K562 (cell line): ENCODE data around the gene CYP11A1.

ENCODE experiments used
- EZH2 ChIP-seq: IDR thresholded peaks from 2 replicates; pipeline ENCODE4 v1.6.1; 2012; ENCODE audit warnings: low read depth, mild to moderate bottlenecking, inconsistent platforms, low read length, borderline replicate concordance
- IRF2 ChIP-seq: sonication (generic); formaldehyde crosslinking; IDR thresholded peaks from 2 replicates; pipeline ENCODE4 v1.8.1; 2022; ENCODE audit warnings: mild to moderate bottlenecking, missing genetic modification reagents
- JUN ChIP-seq, 2 experiments: sonication (generic) in 1 of 2; formaldehyde crosslinking in 1 of 2; IDR thresholded peaks; 2 replicates each; pipeline versions ENCODE4 v1.6.1 to v1.8.0; 2012 to 2022; ENCODE audit warnings: borderline replicate concordance in 2 of 2, mild to moderate bottlenecking in 2 of 2, improper control_type of control experiment in 1 of 2, low read depth in 1 of 2, low read length in 1 of 2, missing genetic modification reagents in 1 of 2
- JUND ChIP-seq, 2 experiments: IDR thresholded peaks; 2 replicates in 1 of 2; 3 replicates in 1 of 2; pipeline ENCODE4 v1.6.1; 2011; ENCODE audit warnings: borderline replicate concordance in 2 of 2, low read depth in 2 of 2, low read length in 2 of 2, improper control_type of control experiment in 1 of 2, missing biosample characterization in 1 of 2, missing genetic modification characterization in 1 of 2, missing genetic modification reagents in 1 of 2
- TCF3 ChIP-seq: sonication (generic); formaldehyde crosslinking; IDR thresholded peaks from 2 replicates; pipeline ENCODE4 v1.4.0; 2020; ENCODE audit warnings: mild to moderate bottlenecking, missing genetic modification reagents
- TEAD4 ChIP-seq, 2 experiments: sonication (generic) in 1 of 2; formaldehyde crosslinking in 1 of 2; IDR thresholded peaks; 2 replicates each; pipeline versions ENCODE4 v1.6.1 to v1.8.0; 2012 to 2022; ENCODE audit warnings: borderline replicate concordance in 1 of 2, inconsistent platforms in 1 of 2, low read length in 1 of 2, mild to moderate bottlenecking in 1 of 2, missing genetic modification reagents in 1 of 2

- TF ChIP-seq JUN (IDR thresholded peaks at IDR 0.05; ENCODE audit: borderline replicate concordance, low read depth, low read length) (no peak), JUN (CRISPR knock-in tag; IDR thresholded peaks at IDR 0.05; ENCODE audit: borderline replicate concordance) (no peak), JUND (IDR thresholded peaks at IDR 0.05; ENCODE audit: borderline replicate concordance, low read depth, low read length) (no peak), JUND (tag; IDR thresholded peaks at IDR 0.05; ENCODE audit: borderline replicate concordance, low read depth, low read length) (no peak), TEAD4 (IDR thresholded peaks at IDR 0.05; ENCODE audit: low read length) (no peak), TEAD4 (CRISPR knock-in tag; IDR thresholded peaks at IDR 0.05; ENCODE audit: borderline replicate concordance) (no peak), TCF3 (CRISPR knock-in tag) (no peak), EZH2 (no peak), IRF2 (CRISPR knock-in tag) (no peak)
Observed at GRCh38 chr15:74403991-74404563, 36.6 kb upstream of the CYP11A1 start.
